Prostate gland (tissue), 2 donors: ENCODE results near the gene RASSF8. TPM values are rescaled to one million over a fixed set of nuclear protein-coding genes. Genes with fewer than 3 reads are reported as not detected.

Experiments used
- DNase-seq: peaks from one replicate; pipeline ENCODE4 v3.0.0-alpha.2; 2019; ENCODE audit warnings: low spot score
- H3K27ac ChIP-seq, 2 donors: fragments of 200-600 bp; sonication (generic); 2 replicates each; pipeline ENCODE4 v1.5.1; 2017 to 2019
- H3K27me3 ChIP-seq: fragments of 200-600 bp; sonication (generic); replicated peaks from 2 replicates; pipeline ENCODE4 v1.5.1; 2019; ENCODE audit not compliant: insufficient read depth
- H3K36me3 ChIP-seq, 2 donors: fragments of 200-600 bp; sonication (generic); 1 replicate in 1 of 2; 2 replicates in 1 of 2; pipeline versions ENCODE4 v1.5.1 to v1.8.1; 2017 to 2019
- H3K4me1 ChIP-seq: fragments of 200-600 bp; sonication (generic); replicated peaks from 2 replicates; pipeline ENCODE4 v1.5.1; 2019
- H3K4me3 ChIP-seq, 2 donors: fragments of 200-600 bp; sonication (generic); 2 replicates each; pipeline ENCODE4 v1.5.1; 2017 to 2019
- H3K9me3 ChIP-seq: fragments of 200-600 bp; sonication (generic); 2 replicates; pipeline ENCODE4 v1.5.1; 2017
- CTCF ChIP-seq, 4 experiments: fragments of 200-600 bp in 2 of 4; fragments of 450-650 bp in 2 of 4; sonication (generic) in 2 of 4; IDR thresholded peaks; 1 replicate in 3 of 4; 2 replicates in 1 of 4; pipeline ENCODE4 v1.5.1; 2016 to 2019; ENCODE audit warnings: antibody characterized with exemption in 4 of 4, mild to moderate bottlenecking in 2 of 4, moderate library complexity in 2 of 4
- POLR2A ChIP-seq: fragments of 450-650 bp; IDR thresholded peaks from one replicate; pipeline ENCODE4 v1.6.1; 2016; ENCODE audit warnings: antibody characterized with exemption, mild to moderate bottlenecking
- POLR2AphosphoS5 ChIP-seq: sonication (generic); formaldehyde crosslinking; IDR thresholded peaks from one replicate; pipeline ENCODE4 v1.6.1; 2017; ENCODE audit warnings: antibody characterized with exemption
- WGBS: methylation state at CpG from one replicate; pipeline ENCODE4 v1.1.5; 2018; 5-methylcytosine and 5-hydroxymethylcytosine counted together
- intact Hi-C: fragments of 100-400 bp; cut with DNase I; formaldehyde crosslinking; loops from one replicate; pipeline ENCODE4 v1.14.2; 2022
- total RNA-seq, 2 donors: library from RNA; depleted of rRNA; stranded (reverse); fragments of >200 nt; gene quantifications; one replicate each; pipeline ENCODE4 v1.1.0, GENCODE V29; 2016

RASSF8 gene
- total RNA-seq, 2 donors from 2014 or later = 26.0 to 62.1 TPM

- no peak for DNase-seq
- TF ChIP-seq POLR2A (no peak), CTCF (IDR thresholded peaks at IDR 0.05) (no peak), POLR2AphosphoS5 (no peak)
- no peaks in the 10 kb centered on the region for H3K27me3 ChIP-seq
- intact Hi-C loops = no loop called here
- H3K4me1 ChIP-seq = no peaks in the 10 kb centered on the region
- H3K36me3 ChIP-seq = no peaks in the 10 kb centered on the region
- H3K4me3 ChIP-seq = no peak overlapping the region
- no peaks in the 10 kb centered on the region for H3K9me3 ChIP-seq
- 96% methylated on average over 4 of the region's 4 CpGs for WGBS
- no peak overlapping the region for H3K27ac ChIP-seq
Measured at GRCh38 chr12:25949343-25949742, 9.1 kb upstream of the RASSF8 start.

GRCh38 chr12:25950329-25951115 lies 8.0 kb upstream of the RASSF8 start:
- intact Hi-C loops = no loop called here
- H3K27ac ChIP-seq = no peak overlapping the region
- H3K27me3 ChIP-seq = no peaks in the 10 kb centered on the region
- 97% methylated on average over 4 of the region's 6 CpGs for WGBS
- no peaks in the 10 kb centered on the region for H3K9me3 ChIP-seq
- TF ChIP-seq POLR2A (no peak), CTCF (IDR thresholded peaks at IDR 0.05) (no peak), POLR2AphosphoS5 (no peak)
- no peaks in the 10 kb centered on the region for H3K4me1 ChIP-seq
- DNase-seq = no peak
- H3K4me3 ChIP-seq = no peak overlapping the region
- H3K36me3 ChIP-seq = no peaks in the 10 kb centered on the region

- TF ChIP-seq CTCF (IDR thresholded peaks at IDR 0.05) = no peak
- no peak for TF ChIP-seq POLR2AphosphoS5
- TF ChIP-seq POLR2A = no peak
- intact Hi-C loops = loop anchor here (2.0 kb wide), 1 partner anchor 71 kb away; no protein-coding TSS in a partner anchor
- DNase-seq = no peak
Measured at GRCh38 chr12:25957793-25958427, 572 bp upstream of the RASSF8 start.

GRCh38 chr12:25959071-25959961 lies 834 bp downstream of the RASSF8 start:
- intact Hi-C loops = loop anchor here (2.0 kb wide), 1 partner anchor 69 kb away; no protein-coding TSS in a partner anchor
- no peaks in the 10 kb centered on the region for H3K27me3 ChIP-seq
- peak overlapping the region; percentile 59 to 79 for H3K4me3 ChIP-seq
- peak overlapping the region; percentile 78 to 85 for H3K27ac ChIP-seq
- no peaks in the 10 kb centered on the region for H3K36me3 ChIP-seq
- no peaks in the 10 kb centered on the region for H3K4me1 ChIP-seq
- TF ChIP-seq CTCF (IDR thresholded peaks at IDR 0.05) (peak in 1 of 4 experiments; percentile 19), POLR2A (no peak)
- DNase-seq = peak; percentile 40
- under 1% methylated on average over 40 of the region's 57 CpGs for WGBS
- no peaks in the 10 kb centered on the region for H3K9me3 ChIP-seq

More at GRCh38 chr12:25957793-25958427, 572 bp upstream of the RASSF8 start:
- Histone ChIP-seq H3K27ac (peak overlapping the region; percentile 72 to 85), H3K9me3 (no peaks in the 10 kb centered on the region), H3K4me1 (no peaks in the 10 kb centered on the region), H3K27me3 (no peaks in the 10 kb centered on the region), H3K36me3 (no peaks in the 10 kb centered on the region), H3K4me3 (peak overlapping the region; percentile 59 to 79)
- under 1% methylated on average over 30 of the region's 38 CpGs for WGBS
